NOMO-1 treated with DMSO at 0.1 percent for 48 hours (cell line): ENCODE measurements around the gene HSD17B2.
A peak's percentile ranks its signal among the peaks of the same experiment; 100 is the strongest.

Experiments
- DNase-seq: peaks from one replicate; lab custom pipeline; 2025; ENCODE audit not compliant: unreplicated experiment; lab: John Stamatoyannopoulos, UW

Gene HSD17B2

GRCh38 chr16:82017911-82018568 lies 17.0 kb upstream of the HSD17B2 start:
- DNase-seq: no peak

GRCh38 chr16:82019535-82019934 lies 15.5 kb upstream of the HSD17B2 start:
- DNase-seq: no peak

GRCh38 chr16:82020051-82020450 lies 15.0 kb upstream of the HSD17B2 start:
- DNase-seq: no peak

GRCh38 chr16:82023206-82023605 lies 11.8 kb upstream of the HSD17B2 start:
- DNase-seq: no peak

GRCh38 chr16:82024316-82024715 lies 10.7 kb upstream of the HSD17B2 start:
- no peak for DNase-seq

- no peak for DNase-seq
These were observed 10.2 kb upstream of the HSD17B2 start for GRCh38 chr16:82024883-82025282.

- no peak for DNase-seq
These were observed 7.4 kb upstream of the HSD17B2 start for GRCh38 chr16:82027629-82028064.

GRCh38 chr16:82031116-82032084 lies 3.7 kb upstream of the HSD17B2 start:
- DNase-seq: peak; percentile 27

- no peak for DNase-seq
These were observed 2.0 kb upstream of the HSD17B2 start for GRCh38 chr16:82033006-82033405.

- no peak for DNase-seq
These were observed 1.3 kb upstream of the HSD17B2 start for GRCh38 chr16:82033683-82034300.

- DNase-seq: no peak
These were observed 2.2 kb downstream of the HSD17B2 start for GRCh38 chr16:82037251-82037650.

- no peak for DNase-seq
These were observed 2.6 kb downstream of the HSD17B2 start for GRCh38 chr16:82037666-82038065.

GRCh38 chr16:82040296-82040695 lies 5.2 kb downstream of the HSD17B2 start:
- no peak for DNase-seq

- no peak for DNase-seq
These were observed 6.5 kb downstream of the HSD17B2 start for GRCh38 chr16:82041542-82041941.

GRCh38 chr16:82042144-82042543 lies 7.1 kb downstream of the HSD17B2 start:
- DNase-seq: no peak

- DNase-seq: no peak
These were observed 7.8 kb downstream of the HSD17B2 start for GRCh38 chr16:82042846-82043245.

GRCh38 chr16:82043680-82044584 lies 8.9 kb downstream of the HSD17B2 start:
- no peak for DNase-seq

GRCh38 chr16:82044585-82044911 lies 9.5 kb downstream of the HSD17B2 start:
- DNase-seq: no peak

GRCh38 chr16:82045465-82045864 lies 10.4 kb downstream of the HSD17B2 start:
- no peak for DNase-seq

- no peak for DNase-seq
These were observed 11.5 kb downstream of the HSD17B2 start for GRCh38 chr16:82046541-82046940.

GRCh38 chr16:82046941-82047340 lies 11.9 kb downstream of the HSD17B2 start:
- DNase-seq: no peak
